T47D (cell line): Measurements from ENCODE around the gene BORA.
A peak's percentile ranks its signal among the peaks of the same experiment; 100 is the strongest.

Experiments used
- DNase-seq, 2 experiments: peaks; one replicate each; pipeline versions ENCODE4 v3.0.0 to v3.0.0-alpha.2; 2011 to 2012; ENCODE audit warnings: low read depth in 1 of 2, low spot score in 1 of 2
- JUND ChIP-seq: IDR thresholded peaks from 2 replicates; pipeline ENCODE4 v1.6.1; 2012; ENCODE audit warnings: low read depth
- in situ Hi-C: cut with HindIII; loops from 2 replicates; pipeline ENCODE4 v1.10.0; 2016; ENCODE audit warnings: low sequenced_read_pairs, low pct_unique_long_range_greater_than_20kb

Gene BORA

DNA sequence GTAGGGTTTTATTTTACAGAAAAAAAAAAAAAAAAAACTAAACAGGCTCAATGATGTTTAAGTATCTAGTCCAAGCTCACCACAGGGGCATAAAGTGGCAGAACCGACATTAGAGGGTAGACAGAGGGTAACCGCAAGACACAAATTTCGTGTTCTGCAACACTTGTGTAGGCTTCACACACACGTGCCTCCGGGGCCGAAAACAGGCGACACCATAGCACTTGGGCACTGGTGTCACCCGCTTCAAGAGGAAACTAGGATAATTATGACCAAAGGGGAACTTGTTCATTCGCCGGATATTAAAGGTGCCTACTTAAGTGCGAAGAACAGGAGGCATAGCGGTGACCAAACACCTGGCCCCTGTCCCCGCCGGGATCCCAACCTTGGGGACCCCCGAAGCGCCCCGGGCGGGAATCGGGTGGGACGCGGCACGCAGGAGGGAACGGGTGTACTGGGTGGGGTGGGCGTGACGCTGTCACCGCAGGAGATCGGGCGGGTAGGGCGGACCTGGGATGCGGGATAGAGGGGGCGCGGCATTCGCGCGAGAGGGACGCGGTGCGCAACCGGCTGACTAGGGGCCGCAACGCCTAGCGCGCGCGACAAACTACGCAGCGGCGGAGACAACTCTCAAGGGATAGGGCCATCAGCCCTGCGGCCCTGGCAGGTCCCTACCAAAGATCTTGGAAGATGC lies 852 bp upstream of the BORA start:
- in situ Hi-C loops = no loop called here
- peak in 1 of 2 experiments; percentile 26 for DNase-seq
- no peak for TF ChIP-seq JUND

- DNase-seq = no peak
- in situ Hi-C loops = no loop called here
Measured at GRCh38 chr13:72728290-72728605, 525 bp downstream of the BORA start.

GRCh38 chr13:72737033-72737432 lies 9.3 kb downstream of the BORA start:
- in situ Hi-C loops = no loop called here
- no peak for DNase-seq
- TF ChIP-seq JUND = no peak

More at GRCh38 chr13:72728290-72728605, 525 bp downstream of the BORA start:
- no peak for TF ChIP-seq JUND

GRCh38 chr13:72740015-72740414 lies 12.3 kb downstream of the BORA start:
- TF ChIP-seq JUND = no peak

GRCh38 chr13:72745260-72745659 lies 17.5 kb downstream of the BORA start:
- TF ChIP-seq JUND = no peak
- in situ Hi-C loops = no loop called here
- DNase-seq = no peak

More at GRCh38 chr13:72740015-72740414, 12.3 kb downstream of the BORA start:
- in situ Hi-C loops = no loop called here
- DNase-seq = no peak

DNA sequence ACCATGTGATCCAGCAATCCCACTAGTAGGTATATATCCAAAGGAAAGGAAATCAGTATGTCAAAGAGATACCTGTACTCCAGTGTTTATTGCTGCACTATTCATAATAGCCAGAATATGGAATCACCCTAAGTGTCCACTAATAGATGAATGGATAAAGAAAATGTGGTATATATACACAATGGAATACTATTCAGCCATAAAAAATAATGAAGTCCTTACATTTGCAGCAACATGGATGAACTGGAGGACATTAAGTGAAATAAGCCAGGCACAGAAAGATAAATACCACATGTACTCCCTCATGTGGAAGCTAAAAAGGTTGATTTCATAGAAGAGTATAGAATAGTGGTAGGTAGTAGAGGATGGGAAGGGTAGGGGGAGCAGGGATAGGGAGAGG lies 23.5 kb downstream of the BORA start:
- no peak for TF ChIP-seq JUND
- in situ Hi-C loops = no loop called here

DNA sequence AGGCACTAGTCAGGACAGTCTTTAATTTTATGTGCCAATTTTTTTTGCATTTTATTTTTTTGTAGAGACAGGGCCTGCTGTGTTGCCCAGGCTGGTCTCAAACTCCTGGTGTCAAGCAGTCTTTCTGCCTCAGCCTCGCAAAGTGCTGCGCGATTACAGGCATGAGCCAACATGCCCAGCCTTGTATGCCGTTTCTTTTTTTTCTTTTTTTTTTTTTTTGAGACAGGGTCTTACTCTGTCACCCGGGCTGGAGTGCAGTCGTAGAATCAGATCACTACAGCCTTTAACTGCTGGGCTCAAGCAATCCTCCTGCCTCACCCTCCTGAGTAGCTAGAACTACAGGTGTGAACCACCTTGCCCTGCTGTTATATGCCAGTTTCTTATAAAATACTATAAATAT lies 26.4 kb downstream of the BORA start:
- DNase-seq = no peak
- in situ Hi-C loops = no loop called here
- TF ChIP-seq JUND = no peak

More for the DNA sequence above, 23.5 kb downstream of the BORA start:
- no peak for DNase-seq

- in situ Hi-C loops = no loop called here
- DNase-seq = no peak
- TF ChIP-seq JUND = no peak
Measured at GRCh38 chr13:72757792-72758535, 30.2 kb downstream of the BORA start.

DNA sequence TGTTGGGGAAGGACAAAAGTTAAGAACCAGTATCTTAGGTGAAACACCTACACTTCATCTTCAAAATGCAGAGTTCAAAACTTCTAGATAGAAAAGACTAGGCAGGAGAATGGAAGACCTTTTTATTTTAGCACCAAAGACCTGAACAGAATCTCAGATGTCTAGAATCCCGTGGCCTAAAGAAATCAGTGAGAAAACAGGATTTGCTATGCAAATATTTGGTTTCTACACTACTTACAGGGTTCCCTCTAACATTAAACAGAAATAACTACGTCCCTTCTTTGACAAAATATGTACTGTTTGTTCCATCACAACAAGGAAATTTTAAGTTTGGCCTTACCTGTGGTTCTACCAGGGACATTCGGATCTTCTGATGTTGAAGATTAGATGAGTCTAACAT lies 32.5 kb downstream of the BORA start:
- DNase-seq = no peak
- in situ Hi-C loops = no loop called here
- TF ChIP-seq JUND = no peak

DNA sequence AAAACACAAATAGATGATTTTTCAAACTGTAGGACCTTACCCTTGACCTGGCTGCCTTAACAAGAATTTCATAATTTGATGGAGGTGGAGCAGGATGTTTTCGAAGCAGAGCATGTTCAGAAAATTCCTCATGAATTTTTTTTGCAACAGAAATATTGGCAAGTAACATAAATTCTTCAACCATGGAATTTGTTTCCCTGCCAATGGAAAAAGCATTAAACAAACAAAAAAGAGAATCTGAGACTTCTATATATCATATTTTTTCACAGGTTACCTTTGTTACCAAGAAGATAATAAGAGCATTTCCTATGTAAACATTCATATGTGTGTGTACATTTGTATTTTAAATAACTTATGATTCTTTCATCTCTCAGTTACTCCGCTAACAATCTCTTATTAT lies 35.7 kb downstream of the BORA start:
- in situ Hi-C loops = no loop called here
- TF ChIP-seq JUND = no peak
- DNase-seq = no peak

DNA sequence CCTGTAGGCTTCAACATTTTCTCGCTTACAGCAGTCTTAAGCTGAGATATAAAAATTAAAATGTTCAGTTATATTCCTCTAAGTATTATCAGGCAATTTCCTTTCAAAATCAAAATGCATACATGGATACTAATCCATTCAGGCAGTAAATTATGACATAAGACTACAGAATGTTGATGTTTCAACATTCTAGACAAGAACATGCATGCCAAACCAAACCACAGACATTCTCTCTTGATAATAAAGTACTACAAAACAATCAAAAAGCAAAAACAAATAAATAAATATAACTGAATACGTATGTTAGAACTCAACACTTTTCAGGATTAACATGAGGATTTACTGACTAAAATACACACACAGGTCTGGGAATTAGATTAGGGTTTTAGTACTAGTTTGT lies 46.3 kb downstream of the BORA start:
- in situ Hi-C loops = no loop called here
- TF ChIP-seq JUND = no peak
- DNase-seq = no peak

- in situ Hi-C loops = no loop called here
- DNase-seq = peak; percentile 70 to 97
Measured at GRCh38 chr13:72781451-72782439, 54.0 kb downstream of the BORA start, which contains the start of the genes DIS3 and PIBF1. TSS of gene DIS3 (minus strand) at chr13:72781900. CDS start at chr13:72781832, 68 bp downstream. TSS of gene PIBF1 (plus strand) at chr13:72782133. CDS start at chr13:72783470, 1,337 bp downstream.

More at GRCh38 chr13:72781451-72782439, 54.0 kb downstream of the BORA start, which contains the start of the genes DIS3 and PIBF1:
- TF ChIP-seq JUND = no peak
